ENCODE measurements around the gene CLPTM1L. TPM values are rescaled to one million over a fixed set of nuclear protein-coding genes. Genes with fewer than 3 reads are reported as not detected.

The CLPTM1L gene
- total and polyA plus RNA-seq, 9 of the 15 experiments (the other 6 are each of a cell fraction or from before 2014, with no cell fraction given), result 3.5 to 217 (median 177) TPM

DNA sequence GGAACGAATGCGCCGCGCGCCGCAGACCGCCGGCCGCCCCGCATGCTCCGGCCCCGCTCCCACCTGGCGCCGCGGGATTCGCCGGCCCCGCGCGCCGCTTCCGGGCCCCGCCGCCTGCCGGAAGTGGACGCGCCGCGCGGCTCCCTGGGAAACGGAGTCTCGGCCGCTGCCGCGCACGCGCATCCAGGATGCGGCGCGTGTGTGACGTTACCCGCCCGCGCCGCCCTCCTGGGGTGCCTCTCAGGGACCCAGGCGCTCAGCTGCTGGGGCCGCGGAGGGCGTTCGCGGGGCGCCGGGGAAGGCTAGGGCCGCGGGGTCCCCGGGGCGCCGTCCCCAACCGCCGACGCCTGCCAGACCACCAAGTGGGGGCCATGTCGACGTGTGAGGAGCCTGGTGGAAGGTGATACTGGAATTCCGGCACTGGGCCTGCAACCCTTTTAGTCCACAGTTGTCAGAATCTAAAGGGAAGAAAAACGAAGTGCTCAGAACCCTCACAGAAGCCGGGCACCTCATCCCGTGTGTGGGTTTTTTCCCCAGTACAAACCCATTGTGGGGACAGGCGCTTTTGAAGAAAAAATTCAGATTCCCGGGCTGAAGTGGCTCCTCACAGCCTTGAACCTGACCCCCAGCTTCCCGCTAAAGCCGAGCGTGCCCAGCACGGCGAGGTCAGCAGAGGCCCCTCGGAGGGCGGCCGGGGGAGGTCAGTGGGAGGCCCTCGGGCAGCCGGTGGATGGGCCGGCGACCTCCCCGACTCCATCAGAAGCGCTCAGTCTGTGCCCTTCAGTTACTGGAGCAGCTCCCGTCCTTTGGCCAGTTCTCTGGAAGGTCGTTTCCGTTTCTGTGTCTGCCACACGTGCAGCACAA lies at the start of gene CLPTM1L (continued):
- TF ChIP-seq MGA (IDR thresholded peaks at IDR 0.05) (peak; percentile 50; the same call in 1 of the 2 replicates), GABPB2 (CRISPR knock-in tag; conservative IDR thresholded peaks at IDR 0.05) (no peak), EZH2 (IDR thresholded peaks at IDR 0.05; ENCODE audit: borderline replicate concordance, low read depth, low read length) (no peak), NEUROD1 (IDR thresholded peaks at IDR 0.05; ENCODE audit: borderline replicate concordance, low read depth, low read length, partially characterized antibody) (no peak), ZKSCAN8 (CRISPR knock-in tag; IDR thresholded peaks at IDR 0.05) (no peak), ZSCAN32 (CRISPR knock-in tag; IDR thresholded peaks at IDR 0.05) (no peak)
- TF ChIP-seq, protein P1, sequence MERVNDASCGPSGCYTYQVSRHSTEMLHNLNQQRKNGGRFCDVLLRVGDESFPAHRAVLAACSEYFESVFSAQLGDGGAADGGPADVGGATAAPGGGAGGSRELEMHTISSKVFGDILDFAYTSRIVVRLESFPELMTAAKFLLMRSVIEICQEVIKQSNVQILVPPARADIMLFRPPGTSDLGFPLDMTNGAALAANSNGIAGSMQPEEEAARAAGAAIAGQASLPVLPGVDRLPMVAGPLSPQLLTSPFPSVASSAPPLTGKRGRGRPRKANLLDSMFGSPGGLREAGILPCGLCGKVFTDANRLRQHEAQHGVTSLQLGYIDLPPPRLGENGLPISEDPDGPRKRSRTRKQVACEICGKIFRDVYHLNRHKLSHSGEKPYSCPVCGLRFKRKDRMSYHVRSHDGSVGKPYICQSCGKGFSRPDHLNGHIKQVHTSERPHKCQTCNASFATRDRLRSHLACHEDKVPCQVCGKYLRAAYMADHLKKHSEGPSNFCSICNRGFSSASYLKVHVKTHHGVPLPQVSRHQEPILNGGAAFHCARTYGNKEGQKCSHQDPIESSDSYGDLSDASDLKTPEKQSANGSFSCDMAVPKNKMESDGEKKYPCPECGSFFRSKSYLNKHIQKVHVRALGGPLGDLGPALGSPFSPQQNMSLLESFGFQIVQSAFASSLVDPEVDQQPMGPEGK (CRISPR knock-in tag; IDR thresholded peaks at IDR 0.05; ENCODE audit: borderline replicate concordance), result no peak
- TF ChIP-seq, protein P2, sequence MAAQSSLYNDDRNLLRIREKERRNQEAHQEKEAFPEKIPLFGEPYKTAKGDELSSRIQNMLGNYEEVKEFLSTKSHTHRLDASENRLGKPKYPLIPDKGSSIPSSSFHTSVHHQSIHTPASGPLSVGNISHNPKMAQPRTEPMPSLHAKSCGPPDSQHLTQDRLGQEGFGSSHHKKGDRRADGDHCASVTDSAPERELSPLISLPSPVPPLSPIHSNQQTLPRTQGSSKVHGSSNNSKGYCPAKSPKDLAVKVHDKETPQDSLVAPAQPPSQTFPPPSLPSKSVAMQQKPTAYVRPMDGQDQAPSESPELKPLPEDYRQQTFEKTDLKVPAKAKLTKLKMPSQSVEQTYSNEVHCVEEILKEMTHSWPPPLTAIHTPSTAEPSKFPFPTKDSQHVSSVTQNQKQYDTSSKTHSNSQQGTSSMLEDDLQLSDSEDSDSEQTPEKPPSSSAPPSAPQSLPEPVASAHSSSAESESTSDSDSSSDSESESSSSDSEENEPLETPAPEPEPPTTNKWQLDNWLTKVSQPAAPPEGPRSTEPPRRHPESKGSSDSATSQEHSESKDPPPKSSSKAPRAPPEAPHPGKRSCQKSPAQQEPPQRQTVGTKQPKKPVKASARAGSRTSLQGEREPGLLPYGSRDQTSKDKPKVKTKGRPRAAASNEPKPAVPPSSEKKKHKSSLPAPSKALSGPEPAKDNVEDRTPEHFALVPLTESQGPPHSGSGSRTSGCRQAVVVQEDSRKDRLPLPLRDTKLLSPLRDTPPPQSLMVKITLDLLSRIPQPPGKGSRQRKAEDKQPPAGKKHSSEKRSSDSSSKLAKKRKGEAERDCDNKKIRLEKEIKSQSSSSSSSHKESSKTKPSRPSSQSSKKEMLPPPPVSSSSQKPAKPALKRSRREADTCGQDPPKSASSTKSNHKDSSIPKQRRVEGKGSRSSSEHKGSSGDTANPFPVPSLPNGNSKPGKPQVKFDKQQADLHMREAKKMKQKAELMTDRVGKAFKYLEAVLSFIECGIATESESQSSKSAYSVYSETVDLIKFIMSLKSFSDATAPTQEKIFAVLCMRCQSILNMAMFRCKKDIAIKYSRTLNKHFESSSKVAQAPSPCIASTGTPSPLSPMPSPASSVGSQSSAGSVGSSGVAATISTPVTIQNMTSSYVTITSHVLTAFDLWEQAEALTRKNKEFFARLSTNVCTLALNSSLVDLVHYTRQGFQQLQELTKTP (IDR thresholded peaks at IDR 0.05; ENCODE audit: low read depth in 1 of 2, partially characterized antibody in 2 of 2), result no peak

All from K562 (cell line).